ENCODE measurements around the gene MAP7D2.

GRCh38 chrX:20046223-20046622, 70.5 kb downstream of the MAP7D2 start:
- no peak for TF ChIP-seq CTCF (IDR thresholded peaks at IDR 0.05)
- no peak for TF ChIP-seq POLR2A (IDR thresholded peaks at IDR 0.05)

All from tibial nerve (tissue), 3 donors.